Right atrium auricular region (tissue), 2 donors: ENCODE measurements around the gene MTREX. TPM values are rescaled to one million over a fixed set of nuclear protein-coding genes. Genes with fewer than 3 reads are reported as not detected.

Experiments used
- DNase-seq: peaks from one replicate; pipeline ENCODE4 v3.0.0-alpha.2; 2019; ENCODE audit warnings: low spot score
- H3K27ac ChIP-seq, 2 donors: fragments of 200-600 bp; sonication (generic); 1 replicate in 1 of 2; 2 replicates in 1 of 2; pipeline ENCODE4 v1.5.1; 2016 to 2019
- H3K27me3 ChIP-seq, 2 donors: fragments of 200-600 bp; sonication (generic); one replicate each; pipeline versions ENCODE4 v1.5.1 to v1.6.0; 2017 to 2019
- H3K36me3 ChIP-seq: fragments of 200-600 bp; sonication (generic); one replicate; pipeline ENCODE4 v1.5.1; 2016
- H3K4me1 ChIP-seq, 2 donors: fragments of 200-600 bp; sonication (generic); one replicate each; pipeline versions ENCODE4 v1.5.1 to v1.6.0; 2017 to 2019
- H3K4me3 ChIP-seq, 2 donors: fragments of 200-600 bp; sonication (generic); 1 replicate in 1 of 2; 2 replicates in 1 of 2; pipeline ENCODE4 v1.5.1; 2017 to 2019; ENCODE audit warnings: mild to moderate bottlenecking in 1 of 2, moderate library complexity in 1 of 2
- H3K9me3 ChIP-seq, 2 donors: fragments of 200-600 bp; sonication (generic); one replicate each; pipeline ENCODE4 v1.5.1; 2019
- total RNA-seq, 2 donors: library from RNA; depleted of rRNA; stranded (reverse); fragments of >200 nt; gene quantifications; one replicate each; pipeline ENCODE4 v1.1.0, GENCODE V29; 2016
- TF ChIP-seq, protein P1 (sequence below), 2 donors: fragments of 200-600 bp; sonication (generic); IDR thresholded peaks; one replicate each; pipeline ENCODE4 v1.5.1; 2019; ENCODE audit warnings: antibody characterized with exemption in 2 of 2

Gene MTREX
- total RNA-seq, 2 donors from 2014 or later, result 56.7 to 86.0 TPM

DNA sequence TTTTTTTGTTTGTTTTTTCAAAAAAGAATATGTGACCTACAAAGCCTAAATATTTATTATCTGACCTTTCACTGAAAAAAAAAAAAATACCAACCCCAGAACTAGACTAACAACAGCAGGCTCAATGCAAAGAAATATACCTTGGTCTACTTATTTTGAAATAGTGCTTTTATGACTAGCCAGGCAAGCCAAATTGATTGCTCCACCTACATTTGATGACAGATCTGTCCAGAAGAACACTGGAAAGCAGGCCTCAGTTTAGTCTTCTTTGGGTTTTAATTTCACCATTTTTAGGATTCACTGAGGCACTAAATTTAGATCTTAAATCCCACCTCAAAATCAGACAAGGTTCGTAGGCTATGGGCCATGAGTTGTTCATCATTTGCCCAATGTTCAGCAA is 129.7 kb downstream of the MTREX start:
- peaks cover 0 to 46% of the 10 kb centered on the region in 2 donors for H3K4me1 ChIP-seq
- peaks cover 27% of the 10 kb centered on the region for H3K36me3 ChIP-seq

DNA sequence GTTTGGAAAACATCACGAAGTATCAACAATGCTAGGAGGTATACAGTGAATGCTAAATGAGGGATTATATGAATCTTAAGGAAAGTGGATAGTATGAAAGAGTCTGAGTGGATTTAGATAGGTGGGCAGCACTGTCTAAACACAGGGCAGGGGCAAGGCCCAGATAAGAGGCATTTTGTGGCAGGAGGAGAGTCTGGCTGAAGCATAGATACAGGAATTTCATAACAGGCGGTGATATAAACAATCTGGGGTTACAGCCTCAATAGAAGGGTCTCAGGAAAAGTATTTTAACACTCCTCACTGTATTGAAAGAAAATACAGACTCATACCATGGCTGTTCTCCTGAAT is 130.0 kb downstream of the MTREX start:
- Histone ChIP-seq H3K27me3 (no peaks in the 10 kb centered on the region), H3K9me3 (no peaks in the 10 kb centered on the region), H3K4me3 (no peak overlapping the region), H3K4me1 (peaks cover 0 to 46% of the 10 kb centered on the region in 2 donors), H3K36me3 (peaks cover 27% of the 10 kb centered on the region), H3K27ac (peak overlapping the region; percentile 80 to 91)
- DNase-seq, result no peak
- TF ChIP-seq, protein P1, sequence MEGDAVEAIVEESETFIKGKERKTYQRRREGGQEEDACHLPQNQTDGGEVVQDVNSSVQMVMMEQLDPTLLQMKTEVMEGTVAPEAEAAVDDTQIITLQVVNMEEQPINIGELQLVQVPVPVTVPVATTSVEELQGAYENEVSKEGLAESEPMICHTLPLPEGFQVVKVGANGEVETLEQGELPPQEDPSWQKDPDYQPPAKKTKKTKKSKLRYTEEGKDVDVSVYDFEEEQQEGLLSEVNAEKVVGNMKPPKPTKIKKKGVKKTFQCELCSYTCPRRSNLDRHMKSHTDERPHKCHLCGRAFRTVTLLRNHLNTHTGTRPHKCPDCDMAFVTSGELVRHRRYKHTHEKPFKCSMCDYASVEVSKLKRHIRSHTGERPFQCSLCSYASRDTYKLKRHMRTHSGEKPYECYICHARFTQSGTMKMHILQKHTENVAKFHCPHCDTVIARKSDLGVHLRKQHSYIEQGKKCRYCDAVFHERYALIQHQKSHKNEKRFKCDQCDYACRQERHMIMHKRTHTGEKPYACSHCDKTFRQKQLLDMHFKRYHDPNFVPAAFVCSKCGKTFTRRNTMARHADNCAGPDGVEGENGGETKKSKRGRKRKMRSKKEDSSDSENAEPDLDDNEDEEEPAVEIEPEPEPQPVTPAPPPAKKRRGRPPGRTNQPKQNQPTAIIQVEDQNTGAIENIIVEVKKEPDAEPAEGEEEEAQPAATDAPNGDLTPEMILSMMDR (IDR thresholded peaks at IDR 0.05), result no peak

More for the DNA sequence above, 129.7 kb downstream of the MTREX start:
- DNase-seq, result no peak
- Histone ChIP-seq H3K27ac (peak overlapping the region; percentile 80 to 91), H3K4me3 (no peak overlapping the region), H3K27me3 (no peaks in the 10 kb centered on the region), H3K9me3 (no peaks in the 10 kb centered on the region)
- TF ChIP-seq, protein P1 (IDR thresholded peaks at IDR 0.05), result no peak

DNA sequence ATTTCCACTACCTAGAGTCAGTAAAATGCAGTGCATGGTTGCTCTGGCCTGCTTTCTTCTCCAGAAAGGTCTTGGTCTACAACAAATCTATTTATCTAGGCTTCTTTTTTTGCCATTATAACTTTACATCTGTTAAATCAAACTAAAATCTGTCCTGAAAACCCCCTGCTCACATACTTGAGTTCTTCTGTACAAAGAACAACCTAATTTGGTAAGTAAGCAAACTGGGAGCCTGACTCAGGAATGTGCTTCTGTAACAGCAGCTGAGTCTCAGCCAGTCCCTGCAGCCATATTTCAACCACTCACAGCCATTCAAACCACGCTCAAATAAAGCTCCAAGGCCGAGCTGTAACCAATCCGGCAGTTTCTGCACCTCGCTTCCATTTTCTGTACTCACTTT is 131.2 kb downstream of the MTREX start:
- Histone ChIP-seq H3K36me3 (peaks cover 27% of the 10 kb centered on the region), H3K4me3 (no peak overlapping the region), H3K27ac (peak overlapping the region; percentile 80 to 91), H3K27me3 (no peaks in the 10 kb centered on the region), H3K4me1 (peaks cover 0 to 46% of the 10 kb centered on the region in 2 donors), H3K9me3 (no peaks in the 10 kb centered on the region)
- TF ChIP-seq, protein P1 (IDR thresholded peaks at IDR 0.05), result no peak
- no peak for DNase-seq

DNA sequence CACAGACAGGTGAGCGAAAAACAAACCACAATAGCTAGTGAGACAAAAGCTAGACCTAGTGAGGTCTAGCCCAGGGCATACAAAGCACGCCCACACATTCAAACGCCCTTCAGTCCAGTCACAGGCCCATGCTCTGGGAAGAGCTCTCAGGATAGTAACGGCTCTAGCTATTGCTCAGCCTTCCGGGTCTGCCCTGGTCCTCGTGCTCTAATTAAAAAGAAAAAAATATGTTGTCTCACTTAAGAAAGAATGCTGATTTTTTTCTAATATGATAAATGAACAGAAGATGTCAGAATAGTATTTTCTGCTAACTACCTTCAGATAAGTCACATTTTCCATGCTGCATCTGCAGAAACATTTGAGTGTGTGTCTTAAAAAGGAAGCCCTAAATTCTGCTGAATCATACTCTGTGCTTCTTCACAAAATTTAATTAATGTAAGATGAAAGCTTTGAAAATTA is 132.4 kb downstream of the MTREX start:
- peaks cover 0 to 46% of the 10 kb centered on the region in 2 donors for H3K4me1 ChIP-seq
- DNase-seq, result no peak
- H3K27ac ChIP-seq, result peak overlapping the region; percentile 80 to 91

DNA sequence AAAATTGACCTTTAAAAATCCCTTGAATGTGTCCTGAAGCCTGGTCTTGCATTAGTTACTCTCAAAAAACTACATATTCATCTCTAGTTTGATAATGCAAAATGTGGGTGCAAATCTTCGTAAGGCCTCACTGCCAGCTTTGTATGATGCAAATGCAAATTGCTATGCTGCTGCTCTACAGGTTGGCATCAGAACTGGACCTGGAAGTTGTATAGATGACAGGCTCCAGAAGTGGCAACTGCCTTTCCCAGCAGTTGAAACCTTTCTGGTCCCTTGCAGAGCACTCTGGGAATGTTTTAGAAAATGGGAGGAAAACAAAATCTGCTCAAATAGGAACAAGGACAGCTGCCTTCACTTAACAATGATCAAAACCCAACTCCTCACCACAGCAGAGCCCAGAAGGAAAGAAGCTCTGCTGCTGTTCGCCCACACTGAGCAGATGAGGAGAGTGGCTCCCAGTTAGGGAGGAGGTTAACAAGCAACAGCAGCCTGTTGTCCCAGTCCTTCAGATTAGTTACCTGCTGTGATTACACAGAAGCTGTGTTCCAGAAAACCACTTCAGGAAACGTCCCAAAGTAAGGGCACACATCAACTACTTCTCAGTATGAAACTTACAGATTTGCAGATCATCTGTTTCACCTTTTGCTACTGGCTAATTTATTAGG is 133.4 kb downstream of the MTREX start:
- DNase-seq, result no peak
- TF ChIP-seq, protein P1 (IDR thresholded peaks at IDR 0.05), result no peak
- peaks cover 0 to 53% of the 10 kb centered on the region in 2 donors for H3K4me1 ChIP-seq

More for the DNA sequence above, 132.4 kb downstream of the MTREX start:
- H3K27me3 ChIP-seq, result no peaks in the 10 kb centered on the region
- TF ChIP-seq, protein P1 (IDR thresholded peaks at IDR 0.05), result no peak
- H3K4me3 ChIP-seq, result no peak overlapping the region
- no peaks in the 10 kb centered on the region for H3K9me3 ChIP-seq
- peaks cover 27% of the 10 kb centered on the region for H3K36me3 ChIP-seq

More for the DNA sequence above, 133.4 kb downstream of the MTREX start:
- no peak overlapping the region for H3K4me3 ChIP-seq
- H3K27ac ChIP-seq, result peak overlapping the region; percentile 80 to 91
- H3K36me3 ChIP-seq, result peaks cover 21% of the 10 kb centered on the region
- no peaks in the 10 kb centered on the region for H3K9me3 ChIP-seq
- H3K27me3 ChIP-seq, result no peaks in the 10 kb centered on the region
